Keratinocyte (primary cell): ENCODE measurements around the gene ANKRD23. TPM values are rescaled to one million over a fixed set of nuclear protein-coding genes. Genes with fewer than 3 reads are reported as not detected.

Experiments
- DNase-seq: peaks from one replicate; pipeline ENCODE4 v3.0.0-alpha.2; 2011; ENCODE audit warnings: low read depth, missing footprints, low spot score
- FAIRE-seq: peaks from 2 replicates; lab custom pipeline; 2011; peaks lifted over from hg19 to GRCh38; lab: Jason Lieb, UNC
- H2AFZ ChIP-seq: 2 replicates; pipeline ENCODE4 v1.6.0; 2012; ENCODE audit warnings: low read length, control low read depth, inconsistent platforms; ENCODE audit not compliant: control insufficient read depth
- H3K27ac ChIP-seq: 2 replicates; pipeline ENCODE4 v1.5.1; 2011; ENCODE audit warnings: low read length; ENCODE audit not compliant: control insufficient read depth, insufficient read depth
- H3K27me3 ChIP-seq: 3 replicates; pipeline ENCODE4 v1.6.0; 2011; ENCODE audit warnings: low read length; ENCODE audit not compliant: control insufficient read depth, insufficient read depth; ENCODE audit errors: extremely low read depth
- H3K36me3 ChIP-seq, 2 experiments: 2 replicates in 1 of 2; 3 replicates in 1 of 2; pipeline ENCODE4 v1.5.1; 2011; ENCODE audit warnings: low read length in 2 of 2, mild to moderate bottlenecking in 1 of 2; ENCODE audit not compliant: control insufficient read depth in 2 of 2, insufficient read depth in 2 of 2; ENCODE audit errors: extremely low read depth in 1 of 2
- H3K4me1 ChIP-seq: 3 replicates; pipeline ENCODE4 v1.5.1; 2011; ENCODE audit warnings: low read length; ENCODE audit not compliant: control insufficient read depth, insufficient read depth; ENCODE audit errors: extremely low read depth
- H3K4me2 ChIP-seq: 3 replicates; pipeline ENCODE4 v1.6.0; 2011; ENCODE audit warnings: low read depth, low read length; ENCODE audit not compliant: control insufficient read depth, insufficient read depth; ENCODE audit errors: extremely low read depth
- H3K4me3 ChIP-seq, 3 experiments: fragments of 200-600 bp in 1 of 3; sonication (generic) in 1 of 3; 2 replicates in 2 of 3; 3 replicates in 1 of 3; pipeline ENCODE4 v1.5.1; 2011 to 2016; ENCODE audit warnings: low read length in 3 of 3, mild to moderate bottlenecking in 3 of 3, control low read depth in 2 of 3, inconsistent platforms in 1 of 3, low read depth in 1 of 3, mixed read lengths in 1 of 3, mixed run types in 1 of 3, moderate library complexity in 1 of 3; ENCODE audit not compliant: control insufficient read depth in 2 of 3, insufficient read depth in 2 of 3; ENCODE audit errors: extremely low read depth in 1 of 3
- H3K79me2 ChIP-seq: 2 replicates; pipeline ENCODE4 v1.6.0; 2012; ENCODE audit warnings: low read length; ENCODE audit not compliant: control insufficient read depth, insufficient read depth
- H3K9ac ChIP-seq: 3 replicates; pipeline ENCODE4 v1.6.0; 2011; ENCODE audit warnings: low read length; ENCODE audit not compliant: control insufficient read depth, insufficient read depth; ENCODE audit errors: extremely low read depth
- H3K9me1 ChIP-seq: 3 replicates; pipeline ENCODE4 v1.6.0; 2011; ENCODE audit warnings: low read length; ENCODE audit not compliant: control insufficient read depth, insufficient read depth; ENCODE audit errors: extremely low read depth
- H3K9me3 ChIP-seq: 2 replicates; pipeline ENCODE4 v1.5.1; 2012; ENCODE audit warnings: low read depth, low read length; ENCODE audit not compliant: control insufficient read depth
- H4K20me1 ChIP-seq: 3 replicates; pipeline ENCODE4 v1.6.0; 2011; ENCODE audit warnings: low read length; ENCODE audit not compliant: control insufficient read depth, insufficient read depth; ENCODE audit errors: extremely low read depth
- CTCF ChIP-seq, 3 experiments: IDR thresholded peaks in 1 of 3; conservative IDR thresholded peaks in 1 of 3; optimal IDR thresholded peaks in 1 of 3; 2 replicates in 2 of 3; 3 replicates in 1 of 3; pipeline versions ENCODE3 to v1.5.1; 2011; ENCODE audit warnings: low read length in 3 of 3, mild to moderate bottlenecking in 3 of 3, moderate library complexity in 2 of 3, control low read depth in 1 of 3, inconsistent platforms in 1 of 3; ENCODE audit not compliant: insufficient read depth in 2 of 3; ENCODE audit errors: extremely low read depth in 1 of 3
- EZH2 ChIP-seq: IDR thresholded peaks from one replicate; pipeline ENCODE4 v1.6.1; 2012; ENCODE audit warnings: inconsistent platforms, mild to moderate bottlenecking, low read length, moderate library complexity
- dilution Hi-C: fragments of 300-500 bp; cut with MboI; formaldehyde crosslinking; loops from one replicate; pipeline ENCODE4 v1.7.0; 2020; ENCODE audit warnings: low sequenced_read_pairs; ENCODE audit not compliant: extremely low pct_ligation_motif_present
- polyA plus RNA-seq, 5 experiments: library from polyadenylated mRNA; depleted of rRNA in 3 of 5; stranded (reverse) in 3 of 5; stranded (forward) in 1 of 5; unstranded in 1 of 5; fragments of >200 nt; gene quantifications; 1 replicate in 1 of 5; 2 replicates in 3 of 5; 3 replicates in 1 of 5; pipeline versions ENCODE4 v1.2.1 to v1.2.3, GENCODE V29; 2011 to 2012; ENCODE audit warnings: missing spikeins in 2 of 5, low read depth in 1 of 5, low replicate concordance in 1 of 5

Gene ANKRD23
- polyA plus RNA-seq, 1 donor (not counting 4 experiments of a cell fraction or from before 2014, with no cell fraction given) = 1.4 TPM

GRCh38 chr2:96801786-96802595 is 41.8 kb downstream of the ANKRD23 start:
- no peak for DNase-seq
- no peaks in the 10 kb centered on the region for H4K20me1 ChIP-seq
- H3K4me3 ChIP-seq = no peak overlapping the region
- no peak overlapping the region for H3K4me2 ChIP-seq
- no peak overlapping the region for H3K9ac ChIP-seq
- H3K79me2 ChIP-seq = no peaks in the 10 kb centered on the region
- no peak overlapping the region for H3K27ac ChIP-seq
- H3K9me1 ChIP-seq = no peaks in the 10 kb centered on the region
- dilution Hi-C loops = no loop called here
- H3K36me3 ChIP-seq = peaks cover 0 to 3% of the 10 kb centered on the region in 2 experiments
- H3K4me1 ChIP-seq = no peaks in the 10 kb centered on the region
- no peak overlapping the region for H2AFZ ChIP-seq
- FAIRE-seq = no peak
- no peaks in the 10 kb centered on the region for H3K9me3 ChIP-seq
- no peak for TF ChIP-seq CTCF (optimal IDR thresholded peaks at IDR 0.05 in 1 of 3, IDR thresholded peaks at IDR 0.05 in 1 of 3, conservative IDR thresholded peaks at IDR 0.05 in 1 of 3; ENCODE audit: extremely low read depth in 1 of 3, insufficient read depth in 2 of 3, low read length in 3 of 3)
- TF ChIP-seq EZH2 = no peak
- H3K27me3 ChIP-seq = no peaks in the 10 kb centered on the region

- dilution Hi-C loops = no loop called here
- Histone ChIP-seq H3K27me3 (no peaks in the 10 kb centered on the region), H2AFZ (no peak overlapping the region), H3K4me2 (no peak overlapping the region), H4K20me1 (no peaks in the 10 kb centered on the region), H3K9me3 (no peaks in the 10 kb centered on the region), H3K9ac (no peak overlapping the region), H3K4me3 (no peak overlapping the region), H3K9me1 (no peaks in the 10 kb centered on the region), H3K79me2 (no peaks in the 10 kb centered on the region), H3K36me3 (peaks cover 0 to 3% of the 10 kb centered on the region in 2 experiments), H3K27ac (no peak overlapping the region), H3K4me1 (no peaks in the 10 kb centered on the region)
- FAIRE-seq (peak; percentile 60), DNase-seq (no peak)
- TF ChIP-seq EZH2 (no peak), CTCF (optimal IDR thresholded peaks at IDR 0.05 in 1 of 3, IDR thresholded peaks at IDR 0.05 in 1 of 3, conservative IDR thresholded peaks at IDR 0.05 in 1 of 3; ENCODE audit: extremely low read depth in 1 of 3, insufficient read depth in 2 of 3, low read length in 3 of 3) (peak; percentile 85 to 100 (median 96))
Measured at GRCh38 chr2:96801005-96801785, 42.6 kb downstream of the ANKRD23 start.
